HL-60 (cell line): ENCODE data around the gene RARA.

Experiments
- GABPA ChIP-seq: IDR thresholded peaks from 2 replicates; pipeline ENCODE4 v1.6.1; 2012; ENCODE audit warnings: low read depth
- SPI1 ChIP-seq: IDR thresholded peaks from 2 replicates; pipeline ENCODE4 v1.6.1; 2012; ENCODE audit warnings: low read depth, mild to moderate bottlenecking, borderline replicate concordance
- TF ChIP-seq, protein P1 (sequence below): IDR thresholded peaks from one replicate; pipeline ENCODE4 v1.5.1; 2011; ENCODE audit warnings: low read length, control low read depth, inconsistent platforms; ENCODE audit not compliant: insufficient read depth

DNA sequence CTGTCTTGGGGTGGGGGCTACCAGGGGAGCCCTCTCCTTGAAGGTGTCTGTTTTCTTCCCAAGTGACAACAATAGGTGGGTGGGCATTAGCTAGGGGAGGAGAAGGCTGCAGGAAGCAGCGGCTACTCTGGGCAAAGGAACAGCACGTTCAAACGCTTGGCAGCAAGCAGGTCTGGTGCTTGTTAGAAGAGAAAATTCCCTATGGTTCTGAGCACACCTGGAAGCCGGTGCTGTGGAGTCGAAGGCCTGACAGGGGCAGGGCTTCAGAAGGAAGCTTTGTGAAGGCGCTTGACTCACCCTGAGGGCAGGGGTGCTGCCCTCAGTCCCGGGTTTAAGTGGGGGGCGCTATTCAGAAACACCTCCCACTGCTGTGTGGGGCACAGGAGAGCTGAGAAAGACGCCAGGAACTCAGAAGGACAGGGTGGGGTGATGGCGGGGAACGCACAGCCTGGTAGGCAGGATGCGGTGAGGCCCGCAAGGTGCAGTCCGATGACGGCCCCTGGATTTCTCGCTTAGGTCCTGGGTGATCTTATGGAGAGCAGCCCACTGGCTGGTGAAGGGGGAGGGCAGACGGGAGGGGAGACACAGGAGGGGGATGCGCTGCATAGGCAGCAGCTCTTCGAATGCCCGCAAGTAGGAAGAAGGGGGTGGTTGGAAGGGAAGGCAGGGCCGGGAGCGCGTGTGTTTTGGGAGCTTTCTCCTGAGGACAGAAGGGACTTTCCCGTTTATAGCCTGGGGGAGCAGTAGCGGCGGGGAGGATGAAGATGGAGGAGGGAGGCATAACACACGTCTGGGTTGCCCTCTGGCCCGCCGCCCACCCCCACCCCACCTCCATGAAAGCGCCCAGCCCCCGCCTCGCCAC, 52.3 kb downstream of the RARA start:
- TF ChIP-seq, protein P1, sequence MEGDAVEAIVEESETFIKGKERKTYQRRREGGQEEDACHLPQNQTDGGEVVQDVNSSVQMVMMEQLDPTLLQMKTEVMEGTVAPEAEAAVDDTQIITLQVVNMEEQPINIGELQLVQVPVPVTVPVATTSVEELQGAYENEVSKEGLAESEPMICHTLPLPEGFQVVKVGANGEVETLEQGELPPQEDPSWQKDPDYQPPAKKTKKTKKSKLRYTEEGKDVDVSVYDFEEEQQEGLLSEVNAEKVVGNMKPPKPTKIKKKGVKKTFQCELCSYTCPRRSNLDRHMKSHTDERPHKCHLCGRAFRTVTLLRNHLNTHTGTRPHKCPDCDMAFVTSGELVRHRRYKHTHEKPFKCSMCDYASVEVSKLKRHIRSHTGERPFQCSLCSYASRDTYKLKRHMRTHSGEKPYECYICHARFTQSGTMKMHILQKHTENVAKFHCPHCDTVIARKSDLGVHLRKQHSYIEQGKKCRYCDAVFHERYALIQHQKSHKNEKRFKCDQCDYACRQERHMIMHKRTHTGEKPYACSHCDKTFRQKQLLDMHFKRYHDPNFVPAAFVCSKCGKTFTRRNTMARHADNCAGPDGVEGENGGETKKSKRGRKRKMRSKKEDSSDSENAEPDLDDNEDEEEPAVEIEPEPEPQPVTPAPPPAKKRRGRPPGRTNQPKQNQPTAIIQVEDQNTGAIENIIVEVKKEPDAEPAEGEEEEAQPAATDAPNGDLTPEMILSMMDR: no peak
- TF ChIP-seq SPI1 (no peak), GABPA (no peak)
